Esophagus muscularis mucosa (tissue), 4 donors: ENCODE measurements around the gene ST6GAL2. TPM values are rescaled to one million over a fixed set of nuclear protein-coding genes. Genes with fewer than 3 reads are reported as not detected.

Experiments
- DNase-seq: peaks from one replicate; pipeline ENCODE4 v3.0.0-alpha.2; 2017; ENCODE audit errors: extremely low spot score
- H3K27ac ChIP-seq, 4 donors: fragments of 200-600 bp; sonication (generic); replicated peaks in 1 of 4; 1 replicate in 3 of 4; 2 replicates in 1 of 4; pipeline ENCODE4 v1.5.1; 2016 to 2019; ENCODE audit warnings: mild to moderate bottlenecking in 1 of 4
- H3K27me3 ChIP-seq, 4 donors: fragments of 200-600 bp; sonication (generic); one replicate each; pipeline versions ENCODE4 v1.5.1 to v1.6.0; 2016 to 2019
- H3K36me3 ChIP-seq, 4 donors: fragments of 200-600 bp; sonication (generic); one replicate each; pipeline ENCODE4 v1.5.1; 2016 to 2019
- H3K4me1 ChIP-seq, 4 donors: fragments of 200-600 bp; sonication (generic); one replicate each; pipeline ENCODE4 v1.5.1; 2016 to 2019
- H3K4me3 ChIP-seq, 4 donors: fragments of 200-600 bp; sonication (generic); 1 replicate in 2 of 4; 2 replicates in 2 of 4; pipeline ENCODE4 v1.5.1; 2016 to 2019; ENCODE audit warnings: mild to moderate bottlenecking in 4 of 4, moderate library complexity in 1 of 4
- H3K9me3 ChIP-seq, 4 donors: fragments of 200-600 bp; sonication (generic); 1 replicate in 3 of 4; 2 replicates in 1 of 4; pipeline ENCODE4 v1.5.1; 2016 to 2019
- EP300 ChIP-seq: sonication (generic); formaldehyde crosslinking; IDR thresholded peaks from one replicate; pipeline ENCODE4 v1.6.1; 2017; ENCODE audit warnings: antibody characterized with exemption
- POLR2A ChIP-seq: fragments of 450-650 bp; IDR thresholded peaks from one replicate; pipeline ENCODE4 v1.6.1; 2017; ENCODE audit warnings: antibody characterized with exemption, moderate library complexity, mild to moderate bottlenecking, low read depth
- POLR2AphosphoS5 ChIP-seq, 2 donors: sonication (generic); formaldehyde crosslinking; IDR thresholded peaks; one replicate each; pipeline ENCODE4 v1.6.1; 2017; ENCODE audit warnings: antibody characterized with exemption in 2 of 2
- WGBS: methylation state at CpG from one replicate; pipeline ENCODE4 v1.1.5; 2018; 5-methylcytosine and 5-hydroxymethylcytosine counted together
- intact Hi-C: fragments of 100-400 bp; cut with DNase I; formaldehyde crosslinking; loops from one replicate; pipeline ENCODE4 v1.15.1; 2023
- total RNA-seq, 4 donors: library from RNA; depleted of rRNA; stranded (reverse); fragments of >200 nt; gene quantifications; one replicate each; pipeline versions ENCODE4 v1.1.0 to v1.2.1, GENCODE V29; 2016
- TF ChIP-seq, protein P1 (sequence below), 3 experiments: fragments of 200-600 bp in 2 of 3; fragments of 450-650 bp in 1 of 3; sonication (generic) in 2 of 3; IDR thresholded peaks; one replicate each; pipeline ENCODE4 v1.5.1; 2017 to 2019; ENCODE audit warnings: antibody characterized with exemption in 3 of 3, mild to moderate bottlenecking in 2 of 3, moderate library complexity in 1 of 3

The ST6GAL2 gene
- total RNA-seq, 4 donors from 2014 or later, result 3.6 to 20.9 (median 7.5) TPM

DNA sequence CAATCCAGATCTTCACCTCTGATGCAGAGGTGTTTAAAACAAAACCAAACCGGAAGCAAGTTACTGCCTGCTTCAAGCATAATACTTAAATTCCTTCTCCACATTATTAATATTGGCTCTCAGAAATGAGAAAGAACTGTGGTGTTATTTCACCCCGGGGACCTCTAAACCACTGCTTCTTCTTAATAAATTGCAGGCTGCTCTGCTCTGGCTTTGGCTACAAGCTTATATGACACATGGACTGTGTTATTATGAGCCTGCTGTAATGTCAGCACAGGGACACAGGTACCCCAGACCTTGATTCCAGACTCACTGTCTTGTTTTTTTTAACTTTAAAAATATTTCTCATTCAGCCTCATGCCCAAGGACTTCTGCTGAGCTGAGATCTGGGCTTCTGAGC lies 45.1 kb downstream of the ST6GAL2 start:
- WGBS, result 28% methylated on average over 2 of the region's 2 CpGs
- TF ChIP-seq POLR2A (no peak), POLR2AphosphoS5 (IDR thresholded peaks at IDR 0.05) (no peak), EP300 (no peak)
- TF ChIP-seq, protein P1, sequence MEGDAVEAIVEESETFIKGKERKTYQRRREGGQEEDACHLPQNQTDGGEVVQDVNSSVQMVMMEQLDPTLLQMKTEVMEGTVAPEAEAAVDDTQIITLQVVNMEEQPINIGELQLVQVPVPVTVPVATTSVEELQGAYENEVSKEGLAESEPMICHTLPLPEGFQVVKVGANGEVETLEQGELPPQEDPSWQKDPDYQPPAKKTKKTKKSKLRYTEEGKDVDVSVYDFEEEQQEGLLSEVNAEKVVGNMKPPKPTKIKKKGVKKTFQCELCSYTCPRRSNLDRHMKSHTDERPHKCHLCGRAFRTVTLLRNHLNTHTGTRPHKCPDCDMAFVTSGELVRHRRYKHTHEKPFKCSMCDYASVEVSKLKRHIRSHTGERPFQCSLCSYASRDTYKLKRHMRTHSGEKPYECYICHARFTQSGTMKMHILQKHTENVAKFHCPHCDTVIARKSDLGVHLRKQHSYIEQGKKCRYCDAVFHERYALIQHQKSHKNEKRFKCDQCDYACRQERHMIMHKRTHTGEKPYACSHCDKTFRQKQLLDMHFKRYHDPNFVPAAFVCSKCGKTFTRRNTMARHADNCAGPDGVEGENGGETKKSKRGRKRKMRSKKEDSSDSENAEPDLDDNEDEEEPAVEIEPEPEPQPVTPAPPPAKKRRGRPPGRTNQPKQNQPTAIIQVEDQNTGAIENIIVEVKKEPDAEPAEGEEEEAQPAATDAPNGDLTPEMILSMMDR (IDR thresholded peaks at IDR 0.05), result no peak
- no peaks in the 10 kb centered on the region for H3K9me3 ChIP-seq
- no peaks in the 10 kb centered on the region for H3K36me3 ChIP-seq
- no peaks in the 10 kb centered on the region for H3K27me3 ChIP-seq
- intact Hi-C loops, result no loop called here
- H3K27ac ChIP-seq, result peak overlapping the region; percentile 28 to 44 (median 36)
- no peak overlapping the region for H3K4me3 ChIP-seq
- peak; percentile 66 for DNase-seq
- peaks cover 3 to 44% (median 31%) of the 10 kb centered on the region in 4 donors for H3K4me1 ChIP-seq

DNA sequence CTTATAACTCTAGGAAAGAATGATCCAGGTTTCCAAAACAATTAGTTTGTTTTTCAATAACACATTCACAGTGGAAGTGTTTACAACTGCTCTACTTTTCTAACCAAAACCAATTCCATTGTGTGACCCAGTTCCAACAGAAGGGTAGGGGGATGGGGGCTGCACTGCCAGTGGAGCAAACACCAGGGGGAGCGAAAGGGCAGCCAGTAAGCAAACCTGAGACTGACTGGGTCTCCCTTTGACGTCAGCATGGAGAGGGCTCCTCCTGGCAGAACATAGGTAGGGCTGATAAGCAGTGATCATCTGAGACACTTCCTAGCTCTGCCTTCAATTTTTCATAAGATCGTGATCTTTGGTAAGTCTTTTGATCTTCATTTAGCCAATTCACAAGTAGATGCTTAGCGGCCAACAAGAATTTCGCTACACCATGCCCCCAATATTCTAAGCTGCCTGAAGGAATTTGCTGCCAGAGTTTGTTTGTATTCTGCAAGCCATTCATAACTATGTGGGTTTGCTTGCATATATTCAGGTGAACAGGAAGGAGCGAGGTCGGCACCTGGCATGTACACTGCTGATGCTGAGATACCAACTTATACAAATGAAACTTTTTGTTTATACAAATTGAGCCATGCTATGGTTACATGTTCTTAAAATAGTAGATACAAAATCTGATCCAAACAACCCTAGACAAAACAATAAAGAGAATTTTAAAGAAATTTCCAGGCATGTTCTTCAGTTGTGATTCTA lies 45.9 kb downstream of the ST6GAL2 start:
- no peaks in the 10 kb centered on the region for H3K9me3 ChIP-seq
- peak; percentile 78 for DNase-seq
- no peak overlapping the region for H3K27ac ChIP-seq
- TF ChIP-seq EP300 (no peak), POLR2AphosphoS5 (IDR thresholded peaks at IDR 0.05) (no peak), POLR2A (no peak)
- TF ChIP-seq, protein P1 (IDR thresholded peaks at IDR 0.05), result peak; percentile 40 to 43 (median 42)
- H3K36me3 ChIP-seq, result no peaks in the 10 kb centered on the region
- intact Hi-C loops, result no loop called here
- no peak overlapping the region for H3K4me3 ChIP-seq
- 72% methylated on average over 7 of the region's 7 CpGs for WGBS
- no peaks in the 10 kb centered on the region for H3K27me3 ChIP-seq
- peaks cover 3 to 44% (median 31%) of the 10 kb centered on the region in 4 donors for H3K4me1 ChIP-seq

DNA sequence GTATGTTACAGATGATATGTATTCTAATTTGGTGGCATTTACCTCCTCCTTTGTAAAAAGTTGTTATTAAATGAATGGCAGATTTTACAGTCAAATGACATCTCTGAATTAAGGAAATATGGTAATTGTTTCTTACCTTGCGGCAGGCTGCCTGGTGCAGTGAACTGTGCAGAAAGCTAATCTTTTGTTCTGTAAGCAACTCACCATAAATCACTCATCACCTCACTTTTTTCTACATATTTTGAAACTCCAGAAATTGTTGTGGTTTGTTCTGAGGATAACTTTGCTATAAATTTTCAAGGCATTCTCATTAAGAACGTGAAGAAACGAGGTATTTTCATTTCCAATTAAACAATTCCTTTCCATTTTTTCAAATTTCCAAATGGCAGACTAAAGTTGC lies 52.7 kb downstream of the ST6GAL2 start:
- Histone ChIP-seq H3K9me3 (no peaks in the 10 kb centered on the region), H3K27ac (no peak overlapping the region), H3K4me3 (no peak overlapping the region), H3K36me3 (no peaks in the 10 kb centered on the region), H3K4me1 (no peaks in the 10 kb centered on the region), H3K27me3 (no peaks in the 10 kb centered on the region)
- DNase-seq, result no peak
- intact Hi-C loops, result no loop called here
- WGBS, result 90% methylated on average over 3 of the region's 3 CpGs
- TF ChIP-seq, protein P1 (IDR thresholded peaks at IDR 0.05), result no peak
- TF ChIP-seq EP300 (no peak), POLR2A (no peak), POLR2AphosphoS5 (IDR thresholded peaks at IDR 0.05) (no peak)

DNA sequence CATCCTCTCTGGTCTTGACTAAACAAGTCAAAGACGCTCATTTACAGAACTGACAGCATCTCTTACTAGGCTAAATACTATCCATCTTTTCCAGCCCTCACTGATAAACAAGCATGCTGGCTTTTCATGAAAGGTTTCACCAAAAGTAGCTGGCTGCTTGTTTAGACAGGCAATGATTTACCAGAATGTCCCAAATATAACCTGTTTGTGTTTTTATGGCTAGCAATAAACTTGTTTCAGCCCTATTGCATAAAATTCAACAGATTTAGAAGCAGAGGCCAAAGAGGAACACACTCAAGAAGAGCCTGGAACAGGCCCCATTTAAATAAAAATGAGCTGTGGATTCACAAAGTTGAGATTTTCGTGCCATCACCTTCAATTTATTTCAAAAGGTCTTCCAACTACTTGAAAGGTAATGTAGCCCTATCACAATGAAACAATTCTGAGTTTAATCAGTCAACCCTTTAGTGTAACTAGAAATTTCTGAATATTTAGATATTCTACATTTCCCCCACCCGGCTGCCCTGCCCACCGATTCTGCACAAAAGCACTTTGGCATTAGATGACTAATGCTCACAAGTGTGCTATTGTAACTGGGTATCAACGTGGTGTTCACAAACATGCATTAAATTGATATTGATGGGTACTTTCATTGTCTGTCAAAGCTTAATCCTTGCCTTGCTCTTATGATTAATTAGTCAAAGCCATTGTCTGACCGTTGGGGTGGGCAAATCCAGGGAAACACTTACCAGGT lies 54.0 kb downstream of the ST6GAL2 start:
- TF ChIP-seq, protein P1 (IDR thresholded peaks at IDR 0.05), result no peak
- TF ChIP-seq EP300 (no peak), POLR2AphosphoS5 (IDR thresholded peaks at IDR 0.05) (no peak), POLR2A (no peak)
- H3K9me3 ChIP-seq, result no peaks in the 10 kb centered on the region
- H3K4me1 ChIP-seq, result no peaks in the 10 kb centered on the region
- no peak overlapping the region for H3K4me3 ChIP-seq
- H3K27ac ChIP-seq, result no peak overlapping the region
- 59% methylated on average over 6 of the region's 6 CpGs for WGBS
- DNase-seq, result no peak
- H3K36me3 ChIP-seq, result no peaks in the 10 kb centered on the region
- no peaks in the 10 kb centered on the region for H3K27me3 ChIP-seq
- intact Hi-C loops, result no loop called here
